ENCODE results near the gene HRK. TPM values are rescaled to one million over a fixed set of nuclear protein-coding genes. Genes with fewer than 3 reads are reported as not detected.

HRK gene
- polyA plus RNA-seq, 1 donor: 0.30 TPM

DNA sequence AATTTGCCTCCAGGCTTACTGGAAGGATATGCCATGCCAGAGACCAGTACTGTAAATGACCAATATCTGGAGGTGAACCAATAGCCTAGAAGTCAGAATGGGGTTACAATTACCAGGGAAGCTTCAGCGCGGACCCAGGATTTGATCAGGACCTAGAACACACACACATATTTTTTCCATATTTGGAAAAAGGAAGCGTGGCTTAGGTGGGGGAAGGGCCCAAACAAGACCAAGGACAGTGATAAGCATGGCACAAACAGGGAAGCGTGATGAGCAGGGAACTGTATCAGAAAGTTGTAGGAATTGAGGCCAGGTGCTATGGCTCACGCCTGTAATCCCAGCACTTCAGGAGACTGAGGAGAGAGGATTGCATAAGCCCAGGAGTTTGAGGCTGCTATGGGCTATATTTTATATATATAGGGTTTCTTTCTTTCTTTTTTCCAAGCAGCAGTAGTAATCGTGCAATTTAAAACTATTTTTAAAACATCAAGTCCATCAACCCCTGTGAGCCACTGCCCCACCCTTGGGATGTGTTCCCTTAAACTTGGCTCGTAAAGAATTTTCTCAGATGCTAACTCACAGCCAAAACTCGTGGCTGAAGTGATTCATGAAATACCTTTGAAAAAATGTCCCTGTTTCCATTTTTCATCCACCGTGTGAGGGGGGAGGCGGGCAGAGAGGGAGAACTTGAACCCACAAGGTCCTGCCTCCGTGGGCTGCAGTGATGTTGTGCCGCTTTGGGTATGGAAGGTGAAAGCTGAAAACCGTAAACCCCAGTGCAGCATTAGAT, 16.7 kb downstream of the HRK start:
- no peak for DNase-seq

- DNase-seq: no peak
Observed at GRCh38 chr12:116863275-116863767, 17.9 kb downstream of the HRK start.

DNA sequence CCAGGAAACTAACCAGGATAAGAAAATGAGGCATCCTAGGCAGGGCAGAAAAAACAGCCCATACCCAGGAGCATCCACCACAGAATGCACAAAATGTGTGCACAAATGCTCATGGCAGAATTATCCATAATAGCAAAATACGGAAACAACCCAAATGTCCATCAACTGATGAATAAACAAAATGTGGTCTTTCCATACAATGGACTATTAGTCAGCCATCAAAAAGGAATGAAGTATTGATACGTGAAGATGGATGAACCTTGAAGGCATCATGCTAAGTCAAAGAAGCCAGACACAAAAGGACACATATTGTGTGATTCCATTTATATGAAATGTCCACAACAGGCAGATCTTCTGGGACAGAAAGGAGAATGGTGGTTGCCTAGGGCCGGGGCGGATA, 19.1 kb downstream of the HRK start:
- no peak for DNase-seq

DNA sequence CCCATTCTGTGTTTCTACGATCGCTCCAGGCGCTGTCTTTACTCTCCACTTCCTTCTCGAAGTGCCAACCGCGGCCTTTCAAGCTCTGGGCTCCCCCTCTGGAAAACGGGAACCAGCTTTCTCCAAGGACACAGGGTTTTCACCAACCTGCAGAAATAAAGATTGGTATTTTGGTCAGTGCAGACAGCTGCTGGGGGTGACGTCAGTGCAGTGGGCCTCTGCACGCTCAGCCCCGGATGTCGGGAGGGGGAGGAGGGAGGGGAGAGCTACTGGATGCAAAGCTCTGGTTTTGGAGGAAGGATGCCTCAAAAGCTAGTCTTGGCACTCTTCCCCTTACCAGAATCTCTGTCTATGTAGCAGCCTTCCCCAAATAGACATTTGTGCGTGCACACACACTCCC, 19.9 kb downstream of the HRK start:
- peak; percentile 61 for DNase-seq

GRCh38 chr12:116860263-116860662, 21.0 kb downstream of the HRK start:
- no peak for DNase-seq

- no peak for DNase-seq
Observed at GRCh38 chr12:116859079-116859478, 22.2 kb downstream of the HRK start.

DNA sequence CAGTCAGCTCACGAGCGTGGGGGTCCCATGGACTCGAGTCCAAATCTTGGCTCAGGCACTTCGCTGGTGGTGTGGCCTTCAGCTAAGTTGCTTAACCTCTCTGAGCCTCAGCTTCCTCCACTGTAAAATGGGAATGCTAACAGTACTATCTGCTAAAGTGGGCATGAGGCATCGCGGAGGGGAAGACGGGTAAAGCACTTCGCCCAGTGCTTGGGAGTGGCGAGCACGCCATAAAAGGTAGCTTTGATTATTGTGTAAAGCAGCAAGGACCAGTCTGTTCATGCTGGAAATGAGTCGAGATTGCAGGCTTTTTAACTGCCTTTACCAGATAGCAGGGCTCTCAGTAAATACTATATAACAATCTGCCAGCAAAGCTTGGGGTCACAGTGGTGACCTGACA, 24.5 kb downstream of the HRK start:
- DNase-seq: no peak

DNA sequence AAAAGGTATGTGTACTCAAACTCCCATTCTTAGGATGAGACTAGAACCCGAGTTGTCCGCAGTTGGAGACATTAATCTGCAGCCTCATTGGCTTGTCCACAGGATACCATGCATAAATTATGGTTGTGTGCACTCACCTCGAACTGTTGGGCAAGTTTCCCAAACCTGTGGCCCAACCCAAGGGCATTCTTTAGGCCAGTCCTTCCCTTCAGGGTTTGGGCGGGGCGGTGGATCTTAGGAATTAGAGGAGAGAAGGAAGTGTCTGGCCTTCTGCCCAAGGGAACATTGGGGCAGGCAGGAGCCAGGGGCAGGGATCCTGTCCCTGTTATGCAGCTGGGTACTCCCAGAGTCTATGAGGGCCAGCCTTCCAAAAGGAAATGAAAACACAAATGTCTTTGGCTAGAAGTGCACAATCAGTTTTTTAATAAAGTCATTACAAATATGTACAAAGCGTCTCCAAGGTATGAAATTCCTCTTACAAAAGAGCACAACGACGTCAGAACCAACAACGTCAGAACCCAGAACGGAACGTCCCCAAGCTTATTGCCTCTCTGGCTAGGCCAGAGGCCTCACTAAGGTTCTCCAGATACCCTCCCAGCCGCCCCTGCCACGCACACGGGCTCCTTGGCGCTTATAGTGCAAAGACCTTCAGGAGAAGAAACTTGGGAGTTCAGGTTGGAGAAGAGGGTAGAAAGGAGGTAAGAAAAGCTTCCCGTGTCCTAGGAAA, 25.3 kb downstream of the HRK start:
- DNase-seq: no peak

GRCh38 chr12:116853507-116853906, 27.7 kb downstream of the HRK start:
- DNase-seq: no peak

GRCh38 chr12:116852303-116852702, 28.9 kb downstream of the HRK start:
- no peak for DNase-seq

DNA sequence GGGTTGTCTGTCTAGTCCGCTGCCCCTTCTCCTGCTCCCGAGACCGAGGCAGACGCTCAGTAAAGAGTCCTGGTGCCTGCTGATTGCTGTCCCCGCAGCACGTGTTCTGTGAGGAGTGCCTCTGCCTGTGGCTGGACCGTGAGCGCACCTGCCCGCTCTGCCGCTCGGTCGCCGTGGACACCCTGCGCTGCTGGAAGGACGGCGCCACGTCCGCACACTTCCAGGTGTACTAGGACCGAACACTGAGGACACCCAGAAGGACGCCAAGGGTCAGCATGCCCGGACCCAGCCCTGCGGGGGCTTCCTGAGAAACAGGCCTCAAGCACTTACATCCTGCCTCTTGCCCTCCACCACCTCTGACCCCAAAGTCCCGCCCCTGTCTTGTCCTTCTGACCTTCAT, 32.0 kb downstream of the HRK start:
- no peak for DNase-seq

DNA sequence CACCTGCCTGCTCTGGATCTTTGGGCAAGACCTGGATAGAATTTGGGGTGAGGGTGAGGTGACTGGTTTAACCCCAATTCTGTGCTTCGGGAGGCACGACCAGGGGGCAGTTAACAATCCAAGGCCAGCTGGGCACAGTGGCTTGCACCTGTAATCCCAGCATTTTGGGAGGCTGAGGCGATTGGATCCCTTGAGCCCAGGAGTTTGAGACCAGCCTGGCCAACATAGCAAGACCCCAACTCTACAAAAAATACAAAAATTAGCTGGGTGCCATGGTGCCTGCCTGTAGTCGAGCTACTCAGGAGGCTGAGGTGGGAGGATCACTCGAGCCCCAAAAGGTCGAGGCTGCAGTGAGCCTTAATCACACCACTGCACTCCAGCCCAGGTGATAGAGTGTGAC, 38.2 kb downstream of the HRK start:
- DNase-seq: no peak

DNA sequence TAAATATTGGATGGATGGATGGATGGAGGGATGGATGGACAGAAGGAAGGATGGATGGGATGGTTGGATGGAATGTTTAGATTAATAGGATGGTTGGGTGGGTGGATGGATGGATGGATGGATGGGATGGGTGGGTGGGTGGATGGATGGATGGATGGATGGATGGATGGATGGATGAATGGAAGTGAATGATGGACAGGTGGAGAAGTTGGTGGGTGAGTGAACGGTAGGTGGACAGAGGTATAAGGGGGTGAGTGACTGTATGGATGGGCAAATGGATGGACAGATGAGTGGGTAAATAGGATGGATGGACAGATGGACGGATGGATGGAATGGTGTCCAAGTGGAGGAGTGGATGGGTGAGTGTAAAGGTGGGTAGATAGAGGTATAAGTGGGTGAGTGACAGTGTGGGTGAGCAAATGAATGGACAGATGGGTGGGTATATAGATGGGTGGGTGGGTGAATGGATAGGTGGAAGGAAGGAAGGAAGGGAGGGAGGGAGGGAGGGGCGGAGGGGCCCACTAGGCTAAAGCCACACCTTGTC, 41.9 kb downstream of the HRK start:
- no peak for DNase-seq

GRCh38 chr12:116838365-116838764, 42.9 kb downstream of the HRK start:
- no peak for DNase-seq

GRCh38 chr12:116837097-116837496, 44.1 kb downstream of the HRK start:
- DNase-seq: no peak

DNA sequence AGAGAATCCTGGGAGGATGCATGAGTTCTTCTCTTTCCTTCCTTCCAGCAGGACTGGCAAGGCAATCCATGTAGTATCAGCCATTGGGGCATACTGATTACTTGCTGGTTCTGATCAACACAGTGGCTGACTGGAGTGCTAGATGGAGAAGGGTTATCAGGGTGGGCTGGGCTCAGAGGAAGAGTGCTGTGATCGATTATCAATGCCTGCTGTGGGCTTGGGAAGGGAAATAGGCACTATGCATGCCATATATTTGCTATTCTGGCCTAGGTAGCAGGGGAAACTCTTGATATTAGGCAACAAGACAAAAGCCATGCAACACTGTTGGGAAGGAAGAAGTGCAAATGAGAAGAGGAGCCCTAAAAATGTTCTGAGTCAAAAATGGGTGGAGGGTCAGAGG, 45.8 kb downstream of the HRK start:
- DNase-seq: no peak

DNA sequence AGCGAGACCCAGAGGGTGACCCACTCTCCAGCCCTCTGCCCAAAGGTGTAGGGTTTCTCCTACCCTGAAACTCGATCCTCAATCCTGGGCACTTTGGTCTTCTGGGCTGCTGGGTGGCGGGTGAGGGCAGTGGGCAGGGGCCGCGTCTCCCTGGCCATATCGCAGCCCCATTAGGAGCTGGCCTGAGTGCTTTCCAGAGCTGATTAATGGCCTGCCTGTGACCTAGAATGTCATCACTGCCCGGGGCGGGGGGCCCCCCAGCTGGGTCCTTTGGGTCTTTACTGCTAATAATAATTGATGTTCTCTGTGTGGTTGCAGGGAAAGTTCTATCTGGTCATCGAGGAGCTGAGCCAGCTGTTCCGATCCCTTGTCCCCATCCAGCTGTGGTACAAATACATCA, 47.8 kb downstream of the HRK start:
- no peak for DNase-seq

DNA sequence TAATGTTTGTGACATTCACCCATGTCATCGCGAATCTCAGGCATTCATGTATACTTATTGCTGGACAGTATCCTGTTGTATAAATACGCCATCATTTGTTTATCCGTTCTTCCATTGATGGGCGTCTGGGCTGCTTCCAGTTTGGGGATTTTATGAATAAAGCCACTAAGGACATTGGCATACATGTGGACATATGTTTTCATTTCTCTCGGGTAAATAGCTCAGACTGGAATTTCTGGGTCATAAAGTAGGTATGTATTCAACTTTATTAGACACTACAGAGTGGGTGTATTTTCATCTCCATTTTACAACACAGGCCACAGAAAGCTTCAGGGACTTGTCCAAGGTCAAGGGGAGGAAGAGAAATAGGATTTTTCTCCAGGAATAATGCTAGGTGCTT, 48.9 kb downstream of the HRK start:
- no peak for DNase-seq

GRCh38 chr12:116827432-116827831, 53.8 kb downstream of the HRK start:
- DNase-seq: no peak

- DNase-seq: no peak
Observed at GRCh38 chr12:116821291-116821690, 60.0 kb downstream of the HRK start.

- peak; percentile 7 for DNase-seq
Observed at GRCh38 chr12:116820064-116820656, 61.1 kb downstream of the HRK start.

GRCh38 chr12:116818948-116819832, 62.1 kb downstream of the HRK start:
- peak; percentile 91 for DNase-seq

All from hindlimb muscle (tissue), 1 donor.